Stimulated activated CD4-positive, alpha-beta T cell treated with anti-CD3 and anti-CD28 coated beads, Interleukin-4, amount 100 ng/mL, for 24 hours (primary cell): ENCODE data around the gene KCNQ5.
"Not testable (repeated sequence)": the region's sequence is repeated elsewhere in the genome, so short reads cannot be mapped to it uniquely, and the experiment has no call there.

Source experiments
- DNase-seq: peaks from one replicate; pipeline ENCODE4 v3.0.0-alpha.2; 2020

The KCNQ5 gene

GRCh38 chr6:72856801-72857200 lies 234.9 kb downstream of the KCNQ5 start:
- no peak for DNase-seq

GRCh38 chr6:72857791-72858585 lies 236.1 kb downstream of the KCNQ5 start:
- no peak for DNase-seq

- no peak for DNase-seq
These were observed 239.2 kb downstream of the KCNQ5 start for GRCh38 chr6:72861059-72861458.

GRCh38 chr6:72861935-72862432 lies 240.1 kb downstream of the KCNQ5 start:
- DNase-seq: no peak

DNA sequence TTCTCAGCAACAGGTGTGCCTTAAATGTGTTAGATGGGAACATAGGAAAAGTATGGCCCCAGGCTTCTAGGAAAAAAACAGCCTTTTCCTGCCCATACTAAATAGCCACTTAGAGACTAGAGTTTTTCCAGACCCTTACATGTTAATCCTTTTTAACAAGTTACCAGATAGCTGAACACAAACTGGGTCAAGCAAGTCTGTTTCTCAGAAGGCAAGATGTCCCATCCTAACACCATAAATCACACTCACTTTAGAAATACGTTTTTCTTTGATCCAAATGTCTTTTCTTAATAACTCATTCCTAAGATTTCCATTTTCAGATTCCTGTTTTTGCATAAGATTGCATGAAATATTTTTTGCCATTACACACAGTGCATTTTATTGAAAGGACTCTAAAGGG lies 241.3 kb downstream of the KCNQ5 start:
- no peak for DNase-seq

- DNase-seq: no peak
These were observed 242.4 kb downstream of the KCNQ5 start for GRCh38 chr6:72864236-72864635.

- no peak for DNase-seq
These were observed 242.9 kb downstream of the KCNQ5 start for GRCh38 chr6:72864799-72865198.

DNA sequence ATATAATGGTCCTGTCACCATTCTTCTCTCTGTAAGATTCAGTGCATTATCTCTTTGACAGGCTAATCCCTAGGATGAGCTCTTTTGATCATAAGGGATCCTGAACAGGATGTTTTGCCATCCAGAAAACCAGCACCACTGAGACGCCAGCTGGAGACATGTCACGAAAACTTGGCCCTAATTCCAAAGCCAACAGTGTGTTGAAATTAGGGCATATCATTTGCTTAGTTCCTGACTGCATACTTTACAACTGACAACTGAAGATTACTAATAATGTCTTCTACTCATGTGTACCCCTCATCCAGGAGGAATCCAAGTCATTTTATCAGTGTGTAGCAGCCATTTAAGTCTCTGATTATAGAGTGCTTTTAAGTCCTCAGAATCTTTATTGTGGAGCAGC lies 243.6 kb downstream of the KCNQ5 start:
- DNase-seq: no peak

GRCh38 chr6:72869621-72870020 lies 247.8 kb downstream of the KCNQ5 start:
- no peak for DNase-seq

GRCh38 chr6:72873433-72873832 lies 251.6 kb downstream of the KCNQ5 start:
- no peak for DNase-seq

DNA sequence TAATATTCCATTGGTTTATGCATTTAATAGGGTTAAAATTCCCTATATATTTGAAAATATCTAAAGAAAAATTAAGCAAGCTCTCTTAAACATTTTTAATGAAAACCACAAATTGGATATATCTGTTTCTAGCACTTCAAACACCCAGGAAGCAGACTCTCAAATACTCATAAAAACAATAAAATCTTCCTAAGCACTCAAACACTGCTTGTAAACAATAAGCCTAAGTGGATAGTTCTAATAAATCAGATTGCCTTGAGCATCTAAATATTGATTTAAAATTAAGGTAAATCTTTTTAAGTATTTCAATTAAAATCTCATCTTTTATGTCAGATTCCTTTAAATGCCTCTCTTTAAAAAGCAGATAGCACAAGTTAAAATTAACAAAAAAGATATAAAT lies 254.4 kb downstream of the KCNQ5 start:
- DNase-seq: no peak

DNA sequence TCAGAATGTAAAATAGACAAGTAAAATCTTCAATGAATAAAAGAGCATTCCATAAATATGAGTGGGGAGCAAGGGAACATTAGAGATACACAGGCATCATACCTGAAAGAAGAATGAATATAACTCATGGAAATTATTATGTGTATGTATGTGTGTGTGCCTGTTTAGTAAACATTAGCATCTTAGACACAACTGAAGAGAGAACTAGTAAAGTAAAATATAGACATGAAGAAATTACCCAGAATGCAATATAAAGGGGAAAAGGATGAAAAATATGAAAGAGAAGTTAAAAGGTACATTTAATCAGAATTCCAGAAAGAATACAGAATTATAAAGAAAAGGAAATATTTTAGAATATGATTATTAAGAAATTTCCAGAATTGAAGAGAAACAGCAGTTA lies 264.3 kb downstream of the KCNQ5 start:
- no peak for DNase-seq

- no peak for DNase-seq
These were observed 268.4 kb downstream of the KCNQ5 start for GRCh38 chr6:72890233-72890632.

DNA sequence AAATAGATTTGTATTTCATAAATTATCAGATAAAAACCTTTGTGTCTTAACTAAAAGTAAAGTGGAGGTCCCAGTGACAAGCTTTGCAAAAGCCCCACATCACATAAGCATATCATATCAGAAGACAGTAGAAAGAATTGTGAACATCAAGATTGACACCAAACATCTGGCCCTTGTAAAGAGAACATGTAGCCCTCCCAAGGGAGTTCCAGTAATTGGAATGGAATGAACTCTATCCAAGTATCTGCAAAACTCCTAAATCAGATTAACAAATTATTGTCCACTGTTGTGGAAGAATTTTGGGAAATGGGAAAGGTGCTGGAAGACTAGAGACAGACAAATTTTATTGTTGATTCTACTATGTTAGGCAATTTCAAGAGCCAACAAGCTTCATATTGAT lies 268.8 kb downstream of the KCNQ5 start:
- DNase-seq: no peak

- DNase-seq: no peak
These were observed 271.0 kb downstream of the KCNQ5 start for GRCh38 chr6:72892901-72893300.

GRCh38 chr6:72894091-72894490 lies 272.2 kb downstream of the KCNQ5 start:
- DNase-seq: no peak

DNA sequence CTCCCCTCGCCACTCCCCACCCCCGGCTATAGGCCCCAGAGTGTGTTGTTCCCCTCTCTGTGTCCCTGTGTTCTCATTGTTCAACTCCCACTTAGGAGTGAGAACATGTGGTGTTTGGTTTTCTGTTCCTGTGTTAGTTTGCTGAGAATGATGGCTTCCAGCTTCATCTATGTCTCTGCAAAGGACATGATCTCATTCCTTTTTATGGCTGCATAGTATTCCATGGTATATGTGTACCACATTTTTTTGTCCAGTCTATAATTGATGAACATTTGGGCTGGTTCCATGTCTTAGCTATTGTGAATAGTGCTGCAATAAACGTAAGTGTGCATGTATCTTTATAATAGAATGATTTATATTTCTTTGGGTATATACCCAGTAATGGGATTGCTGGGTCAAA lies 276.4 kb downstream of the KCNQ5 start:
- DNase-seq: not testable (repeated sequence)

DNA sequence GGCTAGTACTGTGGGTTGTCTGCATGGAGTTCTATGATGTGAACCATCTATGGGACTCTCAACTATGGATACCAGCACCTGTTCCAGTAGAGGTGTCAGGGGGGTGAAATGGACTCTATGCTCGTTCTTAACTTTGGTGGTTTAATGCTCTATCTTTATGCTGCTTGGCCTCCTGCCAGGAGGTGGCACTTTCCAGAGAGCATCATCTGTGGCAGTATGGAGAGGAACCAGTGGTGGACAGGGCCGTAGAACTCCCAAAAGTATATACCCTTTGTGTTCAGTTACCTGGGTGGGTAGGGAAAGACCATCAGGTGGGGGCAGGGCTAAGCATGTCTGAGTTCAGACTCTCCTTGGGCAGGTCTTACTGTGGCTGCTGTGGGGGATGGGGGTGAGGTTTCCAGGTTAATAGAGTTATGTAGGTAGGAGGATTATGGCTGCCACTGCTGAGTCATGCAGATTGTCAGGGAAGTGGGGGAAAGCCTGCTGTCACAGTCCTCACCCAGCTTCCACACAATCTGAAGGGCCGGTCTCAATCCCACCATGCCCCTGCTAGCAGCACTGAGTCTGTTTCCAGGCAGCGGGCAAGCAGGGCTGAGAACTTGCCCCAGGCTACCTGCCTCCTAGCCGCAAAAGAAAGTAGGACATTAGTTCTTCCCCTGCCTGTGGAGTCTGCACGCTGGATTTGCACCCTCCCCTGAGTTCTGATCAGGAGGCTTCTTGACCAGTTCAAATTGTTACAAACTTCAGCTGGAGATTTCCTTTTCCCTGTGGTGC lies 284.0 kb downstream of the KCNQ5 start:
- DNase-seq: no peak

- no peak for DNase-seq
These were observed 289.7 kb downstream of the KCNQ5 start for GRCh38 chr6:72911463-72912155.

DNA sequence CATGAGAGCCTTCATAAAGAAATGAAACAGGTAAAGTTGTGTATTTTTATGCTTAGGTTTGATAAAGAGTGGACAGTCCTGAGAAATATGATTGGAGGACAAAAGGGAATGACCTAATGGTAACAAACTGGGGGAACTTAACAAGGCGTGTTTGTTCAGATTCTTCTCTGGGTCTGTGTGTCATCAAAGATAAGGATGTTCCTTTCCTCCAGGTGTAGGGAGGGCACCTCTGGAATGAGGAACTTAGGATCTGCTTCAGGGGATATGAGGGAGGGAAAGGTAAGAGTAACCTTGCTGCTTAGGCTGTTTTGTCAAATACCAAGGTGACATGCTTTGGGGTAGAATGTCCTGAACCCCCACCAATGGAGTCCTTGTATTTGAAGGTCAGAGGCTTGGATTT lies 291.9 kb downstream of the KCNQ5 start:
- DNase-seq: no peak

DNA sequence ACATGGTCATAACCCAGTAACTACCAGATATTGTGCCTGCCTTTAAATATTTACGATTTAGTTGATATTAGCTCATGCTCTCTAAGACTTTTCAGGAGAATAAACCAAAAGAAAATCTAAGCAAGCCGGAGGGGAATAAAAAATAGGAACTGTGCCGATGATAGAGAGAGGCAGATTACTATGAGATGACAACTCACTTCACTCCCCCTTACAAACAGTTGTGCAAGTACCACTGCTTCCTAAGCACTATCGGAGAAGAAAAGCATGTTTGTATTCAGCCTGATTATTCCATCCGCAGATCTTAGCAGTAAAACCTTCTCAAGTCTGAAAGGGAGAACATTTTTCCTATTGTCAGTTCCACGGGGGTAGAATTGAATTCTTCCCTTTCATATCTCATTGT lies 294.4 kb downstream of the KCNQ5 start:
- no peak for DNase-seq

GRCh38 chr6:72916906-72917305 lies 295.0 kb downstream of the KCNQ5 start:
- no peak for DNase-seq

- DNase-seq: no peak
These were observed 300.5 kb downstream of the KCNQ5 start for GRCh38 chr6:72922401-72922800.

GRCh38 chr6:72925136-72925535 lies 303.3 kb downstream of the KCNQ5 start:
- DNase-seq: no peak
